Mesendoderm (in vitro differentiated cells): ENCODE data around the gene SMCHD1.
"Not testable (repeated sequence)": the region's sequence is repeated elsewhere in the genome, so short reads cannot be mapped to it uniquely, and the experiment has no call there.

Source experiments
- DNase-seq: peaks from one replicate; pipeline ENCODE4 v3.0.0; 2013
- H2AK5ac ChIP-seq: 2 replicates; pipeline ENCODE4 v1.6.1; 2013; ENCODE audit warnings: low read length, inconsistent platforms
- H2BK120ac ChIP-seq: 2 replicates; pipeline ENCODE4 v1.6.1; 2013; ENCODE audit warnings: low read depth, mild to moderate bottlenecking, low read length, moderate library complexity, mixed read lengths
- H2BK15ac ChIP-seq: replicated peaks from 2 replicates; pipeline ENCODE4 v1.6.1; 2013; ENCODE audit warnings: low read depth, mild to moderate bottlenecking, moderate library complexity
- H2BK5ac ChIP-seq: 2 replicates; pipeline ENCODE4 v1.6.1; 2013; ENCODE audit warnings: low read length, inconsistent platforms
- H3K18ac ChIP-seq: 2 replicates; pipeline ENCODE4 v1.6.1; 2013; ENCODE audit warnings: mild to moderate bottlenecking, low read length, mixed read lengths
- H3K23ac ChIP-seq: one replicate; pipeline ENCODE4 v1.6.1; 2013; ENCODE audit warnings: low read length
- H3K27ac ChIP-seq: 2 replicates; pipeline ENCODE4 v1.5.1; 2013; ENCODE audit warnings: low read depth, mild to moderate bottlenecking, inconsistent platforms, low read length, moderate library complexity
- H3K27me3 ChIP-seq: 2 replicates; pipeline ENCODE4 v1.6.1; 2013; ENCODE audit warnings: low read length, control low read depth, mild to moderate bottlenecking, inconsistent platforms; ENCODE audit not compliant: insufficient read depth, poor library complexity
- H3K36me3 ChIP-seq: 2 replicates; pipeline ENCODE4 v1.6.1; 2013; ENCODE audit warnings: low read length, inconsistent platforms; ENCODE audit not compliant: control insufficient read depth, insufficient read depth
- H3K4ac ChIP-seq: one replicate; pipeline ENCODE4 v1.6.1; 2013; ENCODE audit warnings: low read depth, mild to moderate bottlenecking, low read length, moderate library complexity
- H3K4me1 ChIP-seq: 2 replicates; pipeline ENCODE4 v1.6.1; 2013; ENCODE audit warnings: low read depth, low read length, inconsistent platforms; ENCODE audit not compliant: control insufficient read depth
- H3K4me2 ChIP-seq: 2 replicates; pipeline ENCODE4 v1.6.1; 2013; ENCODE audit warnings: low read length
- H3K4me3 ChIP-seq: 2 replicates; pipeline ENCODE4 v1.5.1; 2013; ENCODE audit warnings: mild to moderate bottlenecking, low read length
- H3K56ac ChIP-seq: one replicate; pipeline ENCODE4 v1.6.1; 2013; ENCODE audit warnings: low read length
- H3K79me1 ChIP-seq: 2 replicates; pipeline ENCODE4 v1.6.1; 2013; ENCODE audit warnings: low read length, inconsistent platforms
- H3K79me2 ChIP-seq: 2 replicates; pipeline ENCODE4 v1.6.1; 2013; ENCODE audit warnings: mild to moderate bottlenecking, low read length; ENCODE audit not compliant: control insufficient read depth, insufficient read depth
- H3K9ac ChIP-seq: 2 replicates; pipeline ENCODE4 v1.6.1; 2013; ENCODE audit warnings: low read length, inconsistent platforms
- H4K5ac ChIP-seq: one replicate; pipeline ENCODE4 v1.6.1; 2013; ENCODE audit warnings: low read length
- H4K8ac ChIP-seq: one replicate; pipeline ENCODE4 v1.6.1; 2013; ENCODE audit warnings: low read depth, mild to moderate bottlenecking, control low read depth, low read length, moderate library complexity
- WGBS: extraction: QIAGEN DNeasy Blood & Tissue Kit; methylation state at CpG from one replicate; pipeline ENCODE4 v1.1.7; 2013; ENCODE audit warnings: low lambda C conversion rate, missing lambda C conversion rate; ENCODE audit not compliant: insufficient coverage; ENCODE audit errors: extremely low coverage; 5-methylcytosine and 5-hydroxymethylcytosine counted together

The SMCHD1 gene

DNA sequence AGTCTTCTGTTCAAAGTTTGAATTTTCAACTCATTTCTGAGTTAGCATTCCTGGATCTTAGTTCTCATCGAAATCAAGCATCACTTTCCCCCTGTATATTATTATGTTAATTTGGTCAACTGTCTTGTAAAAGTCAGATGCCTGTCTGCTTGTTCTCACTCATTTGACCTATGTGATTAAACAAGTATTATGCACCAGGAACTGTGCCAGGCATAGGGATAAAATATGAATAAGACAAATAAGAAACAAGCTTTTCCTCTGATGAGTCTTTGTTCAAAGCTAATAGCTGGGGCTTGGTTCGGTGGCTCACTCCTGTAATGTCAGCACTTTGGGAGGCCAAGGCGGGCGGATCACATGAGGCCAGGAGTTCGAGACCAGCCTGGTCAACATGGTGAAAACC is 171.5 kb downstream of the SMCHD1 start:
- no peak for DNase-seq
- Histone ChIP-seq H3K9ac (no peak overlapping the region), H3K4ac (no peak overlapping the region), H3K27me3 (no peaks in the 10 kb centered on the region), H4K8ac (no peak overlapping the region), H3K18ac (no peak overlapping the region), H4K5ac (no peak overlapping the region), H3K27ac (no peak overlapping the region), H3K4me2 (no peak overlapping the region), H2BK15ac (no peak overlapping the region), H3K79me2 (no peaks in the 10 kb centered on the region), H2BK120ac (no peak overlapping the region), H3K36me3 (no peaks in the 10 kb centered on the region), H3K79me1 (no peaks in the 10 kb centered on the region), H3K56ac (no peak overlapping the region), H3K4me3 (no peak overlapping the region), H2AK5ac (no peak overlapping the region), H3K23ac (no peak overlapping the region), H3K4me1 (no peaks in the 10 kb centered on the region), H2BK5ac (no peak overlapping the region)
- no CpG with 5 or more reads among the region's 5 CpGs for WGBS

DNA sequence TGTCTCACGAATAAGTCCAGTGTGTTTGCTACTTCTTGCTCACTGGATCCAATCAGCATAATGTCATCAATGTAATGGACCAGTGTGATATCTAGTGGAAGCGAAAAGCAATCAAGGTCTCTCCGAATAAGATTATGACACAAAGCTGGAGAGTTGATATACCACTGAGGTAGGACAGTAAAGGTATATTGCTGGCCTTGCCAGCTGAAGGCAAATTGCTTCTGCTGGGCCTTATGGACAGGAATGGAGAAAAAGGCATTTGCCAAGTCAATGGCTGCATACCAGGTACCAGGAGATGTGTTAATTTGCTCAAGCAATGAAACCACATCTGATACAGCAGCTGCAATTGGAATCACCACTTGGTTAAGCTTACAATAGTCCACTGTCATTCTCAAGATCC is 180.6 kb downstream of the SMCHD1 start:
- not testable (repeated sequence) for H3K18ac ChIP-seq, H2BK15ac ChIP-seq

DNA sequence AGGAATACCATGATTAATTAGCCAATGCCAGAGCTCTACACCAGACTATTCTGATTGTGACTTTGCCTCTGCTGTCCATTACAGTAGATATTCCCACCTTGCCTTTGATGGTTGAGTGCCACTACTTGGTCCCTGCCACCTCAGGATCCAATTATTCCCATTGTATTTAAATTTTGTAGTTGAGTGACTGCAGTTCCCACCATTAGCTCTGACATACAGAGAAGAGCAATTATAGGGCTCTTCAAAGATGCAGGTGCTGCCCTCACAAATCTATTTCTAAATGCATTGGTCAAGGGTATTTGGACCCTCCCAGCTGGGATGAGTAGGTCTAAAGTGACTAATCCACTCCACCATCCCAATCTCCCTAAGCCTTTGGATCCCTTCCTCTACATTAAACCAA is 181.8 kb downstream of the SMCHD1 start:
- not testable (repeated sequence) for H3K4ac ChIP-seq, H3K79me1 ChIP-seq, H3K56ac ChIP-seq, H3K18ac ChIP-seq, H3K27me3 ChIP-seq, H4K8ac ChIP-seq, H3K4me1 ChIP-seq, H3K79me2 ChIP-seq, H3K23ac ChIP-seq, H2AK5ac ChIP-seq, H2BK15ac ChIP-seq, H2BK5ac ChIP-seq, H2BK120ac ChIP-seq, H4K5ac ChIP-seq, H3K9ac ChIP-seq, H3K4me3 ChIP-seq, H3K27ac ChIP-seq, H3K4me2 ChIP-seq, H3K36me3 ChIP-seq, DNase-seq

More for the DNA sequence above, 180.6 kb downstream of the SMCHD1 start:
- not testable (repeated sequence) for H3K23ac ChIP-seq, H4K8ac ChIP-seq, H3K79me2 ChIP-seq, H4K5ac ChIP-seq, H3K4ac ChIP-seq, H3K27ac ChIP-seq, H2AK5ac ChIP-seq, H3K36me3 ChIP-seq, H3K9ac ChIP-seq, DNase-seq, H3K4me3 ChIP-seq, H3K56ac ChIP-seq, H3K4me2 ChIP-seq, H3K79me1 ChIP-seq, H3K4me1 ChIP-seq, H2BK5ac ChIP-seq, H2BK120ac ChIP-seq, H3K27me3 ChIP-seq
- no CpG with 5 or more reads among the region's 3 CpGs for WGBS

DNA sequence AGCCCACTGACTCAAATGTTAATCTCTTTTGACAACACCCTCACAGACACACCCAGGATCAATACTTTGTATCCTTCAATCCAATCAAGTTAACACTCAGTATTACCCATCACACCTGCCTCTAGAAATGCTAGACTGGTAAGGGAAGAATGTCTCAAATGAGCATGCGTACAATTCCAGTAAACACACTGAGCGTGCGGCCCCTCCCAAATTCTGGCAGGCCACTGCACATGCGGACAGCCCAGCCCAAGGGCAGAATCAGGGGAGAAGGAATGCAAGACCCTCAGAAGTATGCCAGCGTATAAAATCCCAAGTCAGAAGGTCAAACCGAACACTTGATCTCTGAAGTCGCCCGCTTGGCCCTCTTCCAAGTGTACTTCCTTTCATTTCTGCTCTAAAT is 183.7 kb downstream of the SMCHD1 start:
- H3K9ac ChIP-seq, result no peak overlapping the region
- H3K4ac ChIP-seq, result no peak overlapping the region
- no peak overlapping the region for H3K56ac ChIP-seq
- H3K4me1 ChIP-seq, result no peaks in the 10 kb centered on the region
- H3K18ac ChIP-seq, result no peak overlapping the region
- no peak overlapping the region for H2AK5ac ChIP-seq
- no peak overlapping the region for H3K4me2 ChIP-seq
- WGBS, result no CpG with 5 or more reads among the region's 8 CpGs
- H4K5ac ChIP-seq, result no peak overlapping the region
- H3K79me2 ChIP-seq, result no peaks in the 10 kb centered on the region
- no peak overlapping the region for H3K4me3 ChIP-seq
- H2BK120ac ChIP-seq, result no peak overlapping the region
- H2BK5ac ChIP-seq, result no peak overlapping the region
- H4K8ac ChIP-seq, result no peak overlapping the region
- H2BK15ac ChIP-seq, result no peak overlapping the region
- no peaks in the 10 kb centered on the region for H3K79me1 ChIP-seq
- no peak overlapping the region for H3K23ac ChIP-seq
- DNase-seq, result no peak
- no peaks in the 10 kb centered on the region for H3K36me3 ChIP-seq
- H3K27me3 ChIP-seq, result no peaks in the 10 kb centered on the region
- H3K27ac ChIP-seq, result no peak overlapping the region

DNA sequence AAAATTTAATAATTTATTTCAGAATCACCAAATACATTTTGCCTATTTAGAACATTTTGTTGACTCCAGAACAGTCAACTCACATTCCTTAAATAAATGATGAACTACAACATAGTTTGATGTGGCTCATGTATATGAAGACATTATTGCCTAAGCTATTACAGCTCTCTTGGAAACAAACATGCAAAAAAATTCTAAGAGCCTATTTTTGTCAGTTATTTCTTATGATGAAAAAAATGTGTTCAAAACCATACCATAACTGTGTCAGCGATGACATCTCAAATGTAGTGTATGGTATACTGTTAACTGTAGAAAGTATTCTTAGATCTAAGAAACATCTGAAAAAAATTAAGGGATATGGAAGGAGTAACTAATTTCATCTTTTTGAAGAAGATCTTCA is 185.0 kb downstream of the SMCHD1 start:
- Histone ChIP-seq H4K8ac (no peak overlapping the region), H3K18ac (no peak overlapping the region), H2BK5ac (no peak overlapping the region), H3K9ac (no peak overlapping the region), H3K27ac (no peak overlapping the region), H2BK120ac (no peak overlapping the region), H3K36me3 (no peaks in the 10 kb centered on the region), H2BK15ac (no peak overlapping the region), H3K4me2 (no peak overlapping the region), H3K4me1 (no peaks in the 10 kb centered on the region), H3K56ac (no peak overlapping the region), H2AK5ac (no peak overlapping the region), H3K23ac (no peak overlapping the region), H3K79me2 (no peaks in the 10 kb centered on the region), H3K27me3 (no peaks in the 10 kb centered on the region), H4K5ac (no peak overlapping the region), H3K4ac (no peak overlapping the region), H3K4me3 (no peak overlapping the region), H3K79me1 (no peaks in the 10 kb centered on the region)
- DNase-seq, result no peak
- no CpG with 5 or more reads among the region's 1 CpG for WGBS

DNA sequence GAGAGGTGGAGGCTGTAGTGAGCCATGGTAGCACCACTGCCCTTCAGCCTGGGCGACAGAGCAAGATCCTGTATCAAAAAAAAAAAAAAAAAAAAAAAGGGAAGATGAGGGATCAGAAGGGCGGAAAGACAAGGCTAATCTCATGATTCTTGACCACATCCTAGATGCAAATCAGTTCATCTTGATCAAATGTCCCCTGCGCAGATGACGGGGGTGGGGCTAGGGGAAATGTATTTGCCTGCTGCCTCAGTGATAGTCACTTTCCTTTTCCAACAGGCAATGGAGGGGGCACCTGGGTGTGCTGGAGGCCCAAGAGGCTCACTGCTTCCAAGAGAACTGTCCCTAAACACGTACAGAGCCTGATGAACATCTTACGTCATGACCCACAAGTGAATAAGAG is 187.6 kb downstream of the SMCHD1 start:
- H2BK5ac ChIP-seq, result no peak overlapping the region
- H3K27me3 ChIP-seq, result peaks cover 2% of the 10 kb centered on the region
- H3K23ac ChIP-seq, result no peak overlapping the region
- H3K36me3 ChIP-seq, result no peaks in the 10 kb centered on the region
- DNase-seq, result no peak
- H3K79me2 ChIP-seq, result no peaks in the 10 kb centered on the region
- H2BK15ac ChIP-seq, result no peak overlapping the region
- no peak overlapping the region for H3K4ac ChIP-seq
- no peaks in the 10 kb centered on the region for H3K79me1 ChIP-seq
- H4K5ac ChIP-seq, result no peak overlapping the region
- H3K4me2 ChIP-seq, result no peak overlapping the region
- no peak overlapping the region for H3K18ac ChIP-seq
- H2AK5ac ChIP-seq, result no peak overlapping the region
- no peak overlapping the region for H3K56ac ChIP-seq
- no CpG with 5 or more reads among the region's 6 CpGs for WGBS
- no peak overlapping the region for H3K27ac ChIP-seq
- no peaks in the 10 kb centered on the region for H3K4me1 ChIP-seq
- H4K8ac ChIP-seq, result no peak overlapping the region
- no peak overlapping the region for H3K4me3 ChIP-seq
- H3K9ac ChIP-seq, result no peak overlapping the region
- no peak overlapping the region for H2BK120ac ChIP-seq
